A549 (cell line): ENCODE results near the gene PTPRD. TPM values are rescaled to one million over a fixed set of nuclear protein-coding genes. Genes with fewer than 3 reads are reported as not detected.

Experiments
- ATAC-seq, 2 experiments: fragments of 200-7000 bp in 1 of 2; fragments of >200 bp in 1 of 2; cut with Nextera tagmentation in 1 of 2; cut with Tn5 transposase in 1 of 2; 3 replicates each; pipeline versions ENCODE4 v1.8.0 to v1.9.1; 2018 to 2020; ENCODE audit warnings: mild to moderate bottlenecking in 1 of 2, moderate library complexity in 1 of 2
- CTCF ChIA-PET: fragments of 300-600 bp; sonication (Branson Sonifier 250); formaldehyde crosslinking; extraction: SDS; loops from one replicate; lab custom pipeline; 2021; ENCODE audit warnings: antibody characterized with exemption, inconsistent platforms; lab: Yijun Ruan, JAX
- POLR2A ChIA-PET: fragments of 350-600 bp; formaldehyde crosslinking; extraction: SDS; loops from one replicate; lab custom pipeline; 2021; ENCODE audit warnings: antibody characterized with exemption, inconsistent platforms; lab: Yijun Ruan, JAX
- DNase-seq, 2 experiments: peaks; one replicate each; pipeline versions ENCODE4 v3.0.0 to v3.0.0-alpha.2; 2011 to 2016; ENCODE audit warnings: low read depth in 1 of 2, low spot score in 1 of 2
- FAIRE-seq: peaks from 2 replicates; lab custom pipeline; 2011; peaks lifted over from hg19 to GRCh38; lab: Jason Lieb, UNC
- H3K27ac ChIP-seq, 2 experiments: fragments of >200 bp; sonication (Bioruptor Twin); formaldehyde crosslinking; 3 replicates each; pipeline ENCODE4 v1.5.1; 2016 to 2017
- H3K4me1 ChIP-seq: fragments of >200 bp; sonication (Bioruptor Twin); formaldehyde crosslinking; 3 replicates; pipeline ENCODE4 v1.6.1; 2016
- H3K4me2 ChIP-seq: fragments of >200 bp; sonication (Bioruptor Twin); formaldehyde crosslinking; 3 replicates; pipeline ENCODE4 v1.6.1; 2016
- H3K4me3 ChIP-seq: fragments of >200 bp; sonication (Bioruptor Twin); formaldehyde crosslinking; 3 replicates; pipeline ENCODE4 v1.5.1; 2016
- H3K9me3 ChIP-seq: fragments of >200 bp; sonication (Bioruptor Twin); formaldehyde crosslinking; 3 replicates; pipeline ENCODE4 v1.6.1; 2016
- BHLHE40 ChIP-seq: IDR thresholded peaks from 2 replicates; pipeline ENCODE4 v1.6.1; 2012; ENCODE audit warnings: low read depth, low read length, inconsistent platforms
- CEBPB ChIP-seq, 2 experiments: fragments of >200 bp in 1 of 2; sonication (Bioruptor Twin) in 1 of 2; formaldehyde crosslinking in 1 of 2; IDR thresholded peaks; 2 replicates each; pipeline ENCODE4 v1.6.1; 2012 to 2016
- CHD2 ChIP-seq: fragments of 150-350 bp; IDR thresholded peaks from 2 replicates; pipeline ENCODE4 v1.6.1; 2014; ENCODE audit warnings: low read length; ENCODE audit not compliant: partially characterized antibody
- EP300 ChIP-seq, 2 experiments: fragments of >200 bp; sonication (Bioruptor Twin); formaldehyde crosslinking; IDR thresholded peaks; 2 replicates in 1 of 2; 3 replicates in 1 of 2; pipeline ENCODE4 v1.6.1; 2016 to 2017
- FOSB ChIP-seq: fragments of 250-450 bp; sonication (Bioruptor Pico); IDR thresholded peaks from 2 replicates; pipeline ENCODE4 v1.5.0; 2020; ENCODE audit warnings: mild to moderate bottlenecking, moderate library complexity
- FOSL2 ChIP-seq, 2 experiments: fragments of 450-650 bp in 1 of 2; fragments of >200 bp in 1 of 2; sonication (Bioruptor Twin) in 1 of 2; formaldehyde crosslinking; IDR thresholded peaks; 2 replicates each; pipeline versions ENCODE4 v1.5.0 to v1.6.1; 2016 to 2020; ENCODE audit warnings: mild to moderate bottlenecking in 1 of 2, moderate library complexity in 1 of 2
- GATA3 ChIP-seq: IDR thresholded peaks from 2 replicates; pipeline ENCODE4 v1.6.1; 2012; ENCODE audit warnings: borderline replicate concordance
- HDAC2 ChIP-seq: fragments of 200-600 bp; sonication (generic); IDR thresholded peaks from 2 replicates; pipeline ENCODE4 v1.6.1; 2016
- HOXB13 ChIP-seq: fragments of 250-450 bp; sonication (Bioruptor Pico); IDR thresholded peaks from 2 replicates; pipeline ENCODE4 v1.5.0; 2020; ENCODE audit warnings: low read depth, mild to moderate bottlenecking, moderate library complexity
- JUN ChIP-seq, 2 experiments: fragments of >200 bp; sonication (Bioruptor Twin); formaldehyde crosslinking; IDR thresholded peaks; 2 replicates in 1 of 2; 3 replicates in 1 of 2; pipeline ENCODE4 v1.6.1; 2016 to 2017
- KDM1A ChIP-seq: fragments of 200-600 bp; sonication (generic); IDR thresholded peaks from 2 replicates; pipeline ENCODE4 v1.6.1; 2016; ENCODE audit warnings: low read depth, mild to moderate bottlenecking
- MAZ ChIP-seq: fragments of 150-350 bp; IDR thresholded peaks from 2 replicates; pipeline ENCODE4 v1.6.1; 2014; ENCODE audit warnings: antibody characterized with exemption, low read depth, low read length, borderline replicate concordance
- MYC ChIP-seq: IDR thresholded peaks from 2 replicates; pipeline ENCODE4 v1.6.1; 2012; ENCODE audit warnings: mild to moderate bottlenecking, inconsistent platforms, low read length, improper control_type of control experiment, borderline replicate concordance
- NR3C1 ChIP-seq: fragments of >200 bp; sonication (Bioruptor Twin); formaldehyde crosslinking; IDR thresholded peaks from 3 replicates; pipeline ENCODE4 v1.6.1; 2017
- PHF8 ChIP-seq: fragments of 200-600 bp; sonication (generic); IDR thresholded peaks from 2 replicates; pipeline ENCODE4 v1.6.1; 2016; ENCODE audit warnings: low read depth, mild to moderate bottlenecking, antibody characterized with exemption, moderate library complexity, borderline replicate concordance
- RCOR1 ChIP-seq: fragments of 150-350 bp; IDR thresholded peaks from 2 replicates; pipeline ENCODE4 v1.6.1; 2014; ENCODE audit warnings: antibody characterized with exemption, low read length, low read depth
- SMC3 ChIP-seq: fragments of >200 bp; sonication (Bioruptor Twin); formaldehyde crosslinking; IDR thresholded peaks from 3 replicates; pipeline ENCODE4 v1.6.1; 2018; ENCODE audit warnings: inconsistent platforms
- SREBF2 ChIP-seq: fragments of 450-650 bp; IDR thresholded peaks from 2 replicates; pipeline ENCODE4 v1.6.1; 2014; ENCODE audit warnings: mild to moderate bottlenecking, moderate library complexity
- ZC3H11A ChIP-seq: fragments of 450-650 bp; IDR thresholded peaks from 2 replicates; pipeline ENCODE4 v1.6.1; 2014; ENCODE audit warnings: antibody characterized with exemption, mild to moderate bottlenecking
- ZFP36 ChIP-seq: fragments of 450-650 bp; IDR thresholded peaks from 2 replicates; pipeline ENCODE4 v1.6.1; 2014; ENCODE audit warnings: borderline replicate concordance; ENCODE audit not compliant: partially characterized antibody
- ZNF302 ChIP-seq: fragments of 250-450 bp; sonication (Bioruptor Pico); IDR thresholded peaks from 2 replicates; pipeline ENCODE4 v1.9.0; 2021; ENCODE audit warnings: inconsistent platforms, mild to moderate bottlenecking, moderate library complexity
- ZSCAN20 ChIP-seq: fragments of 250-450 bp; sonication (Bioruptor Pico); IDR thresholded peaks from 2 replicates; pipeline ENCODE4 v1.8.0; 2022; ENCODE audit warnings: mild to moderate bottlenecking, moderate library complexity
- WGBS: methylation state at CpG from one replicate; pipeline ENCODE4 v1.1.6; 2017; ENCODE audit errors: missing lambda C conversion rate; 5-methylcytosine and 5-hydroxymethylcytosine counted together
- polyA plus RNA-seq, 4 experiments: library from polyadenylated mRNA; depleted of rRNA in 3 of 4; stranded (reverse); fragments of >200 nt; fragmentation: RNase III in 1 of 4; extraction: RNeasy Plus Mini Kit Qiagen cat#74134 plus additional on column Dnase treatment in 1 of 4; gene quantifications; 2 replicates in 3 of 4; 3 replicates in 1 of 4; pipeline ENCODE4 v1.2.3, GENCODE V29; 2011 to 2017
- TF ChIP-seq, protein P1 (sequence below): IDR thresholded peaks from 2 replicates; pipeline ENCODE4 v1.6.1; 2012; ENCODE audit warnings: low read depth, borderline replicate concordance
- TF ChIP-seq, protein P2 (sequence below): IDR thresholded peaks from 2 replicates; pipeline ENCODE4 v1.6.1; 2012
- TF ChIP-seq, protein P3 (sequence below): IDR thresholded peaks from 2 replicates; pipeline ENCODE4 v1.6.1; 2012

Gene PTPRD
- polyA plus RNA-seq, 2 of the 4 experiments (the other 2 are of a cell fraction): 0.39 to 1.3 TPM

DNA sequence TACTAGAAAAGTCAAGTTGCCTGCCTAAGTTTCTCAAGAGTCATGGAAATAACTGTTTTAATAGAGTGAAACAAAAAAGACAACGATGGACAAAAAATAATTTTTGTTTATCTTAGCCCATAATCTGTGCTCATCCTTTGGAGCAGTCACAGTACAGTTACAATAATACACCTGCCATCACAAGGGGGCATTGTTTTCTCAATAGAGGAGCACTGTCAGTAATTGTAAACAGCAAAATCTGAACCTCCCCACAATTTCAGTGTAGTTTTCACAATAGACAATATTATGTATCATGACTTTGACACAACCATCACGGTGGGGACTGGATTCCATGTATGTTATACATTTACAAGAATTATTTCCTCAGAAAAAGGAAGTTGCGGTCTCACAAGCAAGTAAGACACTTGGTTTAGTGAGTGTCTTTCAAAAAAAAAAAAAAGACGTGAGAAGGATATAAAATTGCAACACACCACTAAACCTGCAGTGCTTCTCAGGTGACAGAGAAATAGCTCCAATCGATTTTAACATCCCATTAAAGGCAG lies 586.3 kb downstream of the PTPRD start:
- no peak overlapping the region for H3K4me3 ChIP-seq
- FAIRE-seq: no peak
- TF ChIP-seq SMC3 (no peak), ZNF302 (no peak)
- TF ChIP-seq, protein P1, sequence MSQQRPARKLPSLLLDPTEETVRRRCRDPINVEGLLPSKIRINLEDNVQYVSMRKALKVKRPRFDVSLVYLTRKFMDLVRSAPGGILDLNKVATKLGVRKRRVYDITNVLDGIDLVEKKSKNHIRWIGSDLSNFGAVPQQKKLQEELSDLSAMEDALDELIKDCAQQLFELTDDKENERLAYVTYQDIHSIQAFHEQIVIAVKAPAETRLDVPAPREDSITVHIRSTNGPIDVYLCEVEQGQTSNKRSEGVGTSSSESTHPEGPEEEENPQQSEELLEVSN: no peak
- no peak for DNase-seq
- no peak overlapping the region for H3K27ac ChIP-seq
- no peaks in the 10 kb centered on the region for H3K9me3 ChIP-seq
- WGBS: 18% methylated on average over 5 of the region's 5 CpGs
- no peaks in the 10 kb centered on the region for H3K4me1 ChIP-seq
- H3K4me2 ChIP-seq: no peak overlapping the region
- CTCF ChIA-PET: interaction anchor here (0.6 kb wide), 1 partner anchor 211 kb away, joined by 3 read pairs; no protein-coding TSS in a partner anchor
- POLR2A ChIA-PET: no interaction called here
- no peak for ATAC-seq

DNA sequence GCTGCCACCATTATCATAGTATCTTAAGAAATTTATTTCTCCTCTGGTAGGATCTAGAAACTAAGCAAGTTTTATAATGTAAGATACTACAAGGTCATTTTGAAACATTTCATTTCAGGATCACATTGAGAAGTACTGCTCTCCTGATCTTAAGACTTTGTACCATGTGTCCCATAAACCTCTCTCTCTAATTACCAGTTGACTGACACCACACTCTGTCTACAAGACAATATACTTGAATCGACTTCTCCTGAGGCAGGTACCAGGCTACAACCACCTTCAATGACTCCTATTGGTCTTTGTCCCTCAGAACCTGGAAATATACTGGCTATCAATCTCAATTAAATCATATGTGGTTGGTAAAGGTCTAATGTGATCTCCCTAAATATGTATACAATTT lies 597.0 kb downstream of the PTPRD start:
- CTCF ChIA-PET: no interaction called here

DNA sequence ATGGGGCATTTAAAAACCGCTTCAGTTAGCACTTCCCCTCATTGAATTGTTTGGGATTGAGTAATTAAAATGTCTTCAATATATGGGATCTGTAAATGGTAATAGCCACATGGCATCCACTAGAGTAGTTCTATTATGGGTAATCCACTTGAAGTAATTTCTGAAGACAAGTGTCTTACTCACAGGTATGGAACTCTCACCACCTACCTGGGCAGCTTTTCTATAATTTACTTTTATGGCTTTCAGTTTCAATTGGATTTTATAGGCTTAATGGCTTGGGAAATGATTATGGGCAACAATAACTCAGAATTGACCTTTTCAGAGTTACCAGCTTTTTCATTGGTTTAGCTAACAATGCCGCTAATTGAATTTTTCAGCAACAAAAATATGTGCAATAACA lies 597.9 kb downstream of the PTPRD start:
- POLR2A ChIA-PET: no interaction called here
- DNase-seq (no peak), ATAC-seq (no peak), FAIRE-seq (no peak)
- H3K4me1 ChIP-seq: no peaks in the 10 kb centered on the region
- no peak overlapping the region for H3K4me3 ChIP-seq
- no peak overlapping the region for H3K27ac ChIP-seq
- CTCF ChIA-PET: no interaction called here
- TF ChIP-seq GATA3 (no peak), PHF8 (no peak), ZSCAN20 (CRISPR knock-in tag) (no peak), HDAC2 (no peak), FOSL2 (IDR thresholded peaks at IDR 0.05) (no peak), FOSL2 (CRISPR knock-in tag; IDR thresholded peaks at IDR 0.05) (no peak), KDM1A (no peak), RCOR1 (no peak)
- no peaks in the 10 kb centered on the region for H3K9me3 ChIP-seq
- no peak overlapping the region for H3K4me2 ChIP-seq
- WGBS: 8% methylated on average over 2 of the region's 2 CpGs

More for the DNA sequence above, 597.0 kb downstream of the PTPRD start:
- no peak for ATAC-seq
- H3K4me1 ChIP-seq: no peaks in the 10 kb centered on the region
- no peak overlapping the region for H3K4me3 ChIP-seq
- no peak for FAIRE-seq
- no peak for DNase-seq
- no peaks in the 10 kb centered on the region for H3K9me3 ChIP-seq
- no peak overlapping the region for H3K4me2 ChIP-seq
- 0% methylated on average over 1 of the region's 1 CpG for WGBS
- POLR2A ChIA-PET: no interaction called here
- TF ChIP-seq FOSL2 (IDR thresholded peaks at IDR 0.05): no peak
- TF ChIP-seq FOSL2 (CRISPR knock-in tag; IDR thresholded peaks at IDR 0.05): no peak
- no peak for TF ChIP-seq SMC3
- TF ChIP-seq CEBPB (IDR thresholded peaks at IDR 0.05): no peak
- no peak for TF ChIP-seq ZNF302
- TF ChIP-seq MAZ: no peak
- TF ChIP-seq, protein P2, sequence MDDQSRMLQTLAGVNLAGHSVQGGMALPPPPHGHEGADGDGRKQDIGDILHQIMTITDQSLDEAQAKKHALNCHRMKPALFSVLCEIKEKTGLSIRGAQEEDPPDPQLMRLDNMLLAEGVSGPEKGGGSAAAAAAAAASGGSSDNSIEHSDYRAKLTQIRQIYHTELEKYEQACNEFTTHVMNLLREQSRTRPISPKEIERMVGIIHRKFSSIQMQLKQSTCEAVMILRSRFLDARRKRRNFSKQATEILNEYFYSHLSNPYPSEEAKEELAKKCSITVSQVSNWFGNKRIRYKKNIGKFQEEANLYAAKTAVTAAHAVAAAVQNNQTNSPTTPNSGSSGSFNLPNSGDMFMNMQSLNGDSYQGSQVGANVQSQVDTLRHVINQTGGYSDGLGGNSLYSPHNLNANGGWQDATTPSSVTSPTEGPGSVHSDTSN: no peak
- TF ChIP-seq NR3C1: no peak
- TF ChIP-seq SREBF2: no peak
- no peak for TF ChIP-seq BHLHE40
- no peak for TF ChIP-seq CHD2
- TF ChIP-seq HOXB13 (CRISPR knock-in tag): no peak
- no peak for TF ChIP-seq EP300 (IDR thresholded peaks at IDR 0.05)
- TF ChIP-seq FOSB: no peak
- no peak for TF ChIP-seq ZC3H11A
- no peak for TF ChIP-seq MYC
- TF ChIP-seq ZFP36: no peak
- no peak for TF ChIP-seq JUN (IDR thresholded peaks at IDR 0.05)
- TF ChIP-seq, protein P3, sequence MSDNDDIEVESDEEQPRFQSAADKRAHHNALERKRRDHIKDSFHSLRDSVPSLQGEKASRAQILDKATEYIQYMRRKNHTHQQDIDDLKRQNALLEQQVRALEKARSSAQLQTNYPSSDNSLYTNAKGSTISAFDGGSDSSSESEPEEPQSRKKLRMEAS: no peak
- no peak for TF ChIP-seq RCOR1
- no peak overlapping the region for H3K27ac ChIP-seq
